ENCODE results near the gene C11orf42. TPM values are rescaled to one million over a fixed set of nuclear protein-coding genes. Genes with fewer than 3 reads are reported as not detected.

The C11orf42 gene
- total RNA-seq, 1 donor from 2014 or later: not detected

DNA sequence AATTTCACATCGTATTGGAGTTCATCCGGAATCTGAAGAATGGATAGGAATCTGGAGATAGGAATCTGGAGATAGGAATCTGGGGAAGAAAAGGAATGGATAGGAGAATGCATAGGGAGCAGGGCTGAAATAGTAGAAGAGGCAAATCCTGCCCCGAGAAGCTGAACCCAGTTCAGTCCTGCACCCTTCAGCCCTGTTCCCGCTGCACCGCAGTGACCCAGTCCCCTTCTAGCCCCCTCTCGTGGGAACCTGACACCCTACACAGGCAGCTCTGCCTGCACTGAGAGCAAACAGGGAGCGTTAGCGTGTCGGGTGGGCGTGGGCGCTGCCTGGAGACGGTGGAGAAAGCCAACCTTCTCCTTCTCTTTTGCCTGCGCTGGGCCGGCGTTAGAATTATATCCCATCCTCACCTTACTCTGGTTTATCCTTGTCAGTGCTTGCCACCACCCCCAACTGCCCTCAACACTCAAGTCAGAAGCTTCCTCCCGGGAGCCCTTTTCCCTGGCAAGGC lies 53.3 kb downstream of the C11orf42 start:
- DNase-seq: no peak

- no peak for DNase-seq
Observed at GRCh38 chr11:6260207-6260726, 54.9 kb downstream of the C11orf42 start.

Other genes with a start within 250 kb of the C11orf42 start
- gene OR56A5, start 237.1 kb upstream of the C11orf42 start, total RNA-seq: not detected
- gene OR52L1, start 218.6 kb upstream of the C11orf42 start, total RNA-seq: not detected
- gene OR56A4, start 198.6 kb upstream of the C11orf42 start, total RNA-seq: not detected
- not detected for gene OR56A1, start 174.8 kb upstream of the C11orf42 start, total RNA-seq
- gene OR56B4, start 97.9 kb upstream of the C11orf42 start, total RNA-seq: not detected
- gene OR52B2, start 35.2 kb upstream of the C11orf42 start, total RNA-seq: not detected
- not detected for gene OR52W1, start 6.3 kb upstream of the C11orf42 start, total RNA-seq
- 17.9 TPM for gene FHIP1B, start 29.1 kb downstream of the C11orf42 start, total RNA-seq
- gene CNGA4, start 33.5 kb downstream of the C11orf42 start, total RNA-seq: 0.49 TPM
- gene CCKBR, start 54.3 kb downstream of the C11orf42 start, total RNA-seq: 0.69 TPM
- 23.8 TPM for gene CAVIN3, start 114.9 kb downstream of the C11orf42 start, total RNA-seq
- 9.6 TPM for gene SMPD1, start 184.9 kb downstream of the C11orf42 start, total RNA-seq
- 16.5 TPM for gene APBB1, start 213.5 kb downstream of the C11orf42 start, total RNA-seq
- gene HPX, start 235.4 kb downstream of the C11orf42 start, total RNA-seq: 1.9 TPM